ENCODE measurements around the gene CATSPERD.
"Not testable (repeated sequence)": the region's sequence is repeated elsewhere in the genome, so short reads cannot be mapped to it uniquely, and the experiment has no call there.

CATSPERD gene

DNA sequence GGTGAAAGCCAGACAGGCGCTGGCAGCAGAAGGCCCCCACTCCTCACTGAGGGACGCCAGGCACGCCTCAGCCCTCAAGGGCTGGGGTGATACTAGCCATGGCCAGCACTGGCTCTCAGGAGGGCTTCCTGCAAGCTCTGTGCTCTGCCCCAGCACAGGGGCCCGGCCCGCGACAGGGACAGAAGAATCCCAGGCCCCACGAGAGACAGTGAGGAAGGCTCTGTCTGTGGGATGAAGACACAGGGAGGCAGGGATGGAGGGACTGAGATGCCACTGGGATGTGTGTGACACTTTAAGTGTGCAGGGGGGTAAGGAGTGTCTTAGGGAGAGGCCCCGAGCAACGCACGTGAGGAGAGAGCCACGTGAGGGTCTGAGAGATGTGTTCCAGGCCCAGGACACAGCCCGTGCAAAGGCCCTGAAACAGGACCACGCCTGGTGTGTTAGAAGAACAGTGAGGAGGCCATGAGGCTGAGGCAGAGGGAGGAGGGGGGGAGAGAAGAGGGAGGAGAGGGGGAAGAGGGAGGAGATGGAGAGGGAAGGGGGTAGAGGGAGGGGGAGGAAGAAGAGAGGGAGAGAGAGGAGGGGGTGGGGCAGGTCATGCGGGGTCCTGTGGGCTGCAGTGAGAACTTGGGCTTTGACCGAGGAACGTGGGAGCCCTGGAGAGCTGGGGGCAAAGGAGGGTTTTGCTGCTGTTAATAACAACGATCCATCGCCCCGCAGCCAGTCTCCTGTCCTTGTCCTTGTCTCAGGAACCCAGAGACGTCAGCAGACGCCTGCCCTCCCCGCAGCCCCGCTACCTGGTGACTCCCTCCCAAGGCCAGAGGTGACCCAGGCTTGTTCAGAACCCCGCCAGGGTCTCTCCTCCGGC is 23.2 kb upstream of the CATSPERD start:
- no peak for DNase-seq (ENCODE audit: low spot score)

GRCh38 chr19:5697890-5698634 is 22.4 kb upstream of the CATSPERD start:
- DNase-seq (ENCODE audit: low spot score), result no peak

DNA sequence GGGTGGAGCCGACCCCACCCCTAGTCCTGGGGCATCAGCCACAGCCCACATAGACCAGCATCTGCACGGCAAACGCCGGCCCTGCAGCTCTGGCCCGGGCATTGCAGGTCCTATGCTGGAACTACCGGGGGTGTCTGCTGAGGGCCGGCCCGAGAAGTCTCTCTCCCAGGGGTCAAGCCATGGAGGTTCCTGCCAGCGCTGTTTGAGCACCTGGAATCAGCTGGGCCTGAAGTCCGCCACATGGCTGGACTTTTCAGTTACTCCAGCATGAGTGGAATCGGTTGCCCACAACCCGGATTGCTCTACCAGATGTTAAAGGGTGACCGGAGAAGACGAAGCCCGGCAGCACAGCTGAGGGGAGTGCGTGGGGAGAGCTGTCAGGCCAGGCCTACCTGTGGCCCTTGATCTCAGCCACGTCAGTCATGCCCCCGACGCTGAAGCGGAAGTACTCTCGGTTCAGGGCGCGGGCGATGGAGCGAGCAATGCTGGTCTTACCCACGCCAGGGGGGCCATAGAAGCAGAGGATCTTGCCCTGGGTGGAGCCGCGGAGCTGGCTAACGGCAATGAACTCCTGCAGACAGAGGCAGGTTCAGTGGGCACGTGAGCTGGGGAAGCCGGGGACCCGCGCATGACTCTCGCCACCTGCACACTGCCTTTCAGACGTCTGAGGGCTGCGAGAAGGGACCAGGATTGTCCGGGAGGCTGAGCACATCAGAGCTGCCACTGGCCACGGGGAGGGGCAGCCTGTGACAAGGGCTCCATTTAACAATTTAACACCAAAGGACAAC is 21.6 kb upstream of the CATSPERD start:
- peak; percentile 52 for DNase-seq (ENCODE audit: low spot score)

- peak; percentile 44 for DNase-seq (ENCODE audit: low spot score)
Observed at GRCh38 chr19:5700455-5701092, 19.9 kb upstream of the CATSPERD start.

DNA sequence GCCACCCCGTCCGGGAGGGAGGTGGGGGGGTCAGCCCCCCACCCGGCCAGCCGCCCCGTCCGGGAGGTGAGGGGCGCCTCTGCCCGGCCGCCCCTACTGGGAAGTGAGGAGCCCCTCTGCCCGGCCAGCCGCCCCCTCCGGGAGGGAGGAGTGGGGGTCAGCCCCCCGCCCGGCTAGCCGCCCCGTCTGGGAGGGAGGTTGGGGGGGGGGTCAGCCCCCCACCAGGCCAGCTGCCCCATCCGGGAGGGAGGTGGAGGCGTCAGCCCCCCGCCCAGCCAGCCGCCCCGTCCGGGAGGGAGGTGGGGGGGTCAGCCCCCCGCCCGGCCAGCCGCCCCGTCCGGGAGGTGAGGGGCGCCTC is 18.4 kb upstream of the CATSPERD start:
- not testable (repeated sequence) for DNase-seq (ENCODE audit: low spot score)

DNA sequence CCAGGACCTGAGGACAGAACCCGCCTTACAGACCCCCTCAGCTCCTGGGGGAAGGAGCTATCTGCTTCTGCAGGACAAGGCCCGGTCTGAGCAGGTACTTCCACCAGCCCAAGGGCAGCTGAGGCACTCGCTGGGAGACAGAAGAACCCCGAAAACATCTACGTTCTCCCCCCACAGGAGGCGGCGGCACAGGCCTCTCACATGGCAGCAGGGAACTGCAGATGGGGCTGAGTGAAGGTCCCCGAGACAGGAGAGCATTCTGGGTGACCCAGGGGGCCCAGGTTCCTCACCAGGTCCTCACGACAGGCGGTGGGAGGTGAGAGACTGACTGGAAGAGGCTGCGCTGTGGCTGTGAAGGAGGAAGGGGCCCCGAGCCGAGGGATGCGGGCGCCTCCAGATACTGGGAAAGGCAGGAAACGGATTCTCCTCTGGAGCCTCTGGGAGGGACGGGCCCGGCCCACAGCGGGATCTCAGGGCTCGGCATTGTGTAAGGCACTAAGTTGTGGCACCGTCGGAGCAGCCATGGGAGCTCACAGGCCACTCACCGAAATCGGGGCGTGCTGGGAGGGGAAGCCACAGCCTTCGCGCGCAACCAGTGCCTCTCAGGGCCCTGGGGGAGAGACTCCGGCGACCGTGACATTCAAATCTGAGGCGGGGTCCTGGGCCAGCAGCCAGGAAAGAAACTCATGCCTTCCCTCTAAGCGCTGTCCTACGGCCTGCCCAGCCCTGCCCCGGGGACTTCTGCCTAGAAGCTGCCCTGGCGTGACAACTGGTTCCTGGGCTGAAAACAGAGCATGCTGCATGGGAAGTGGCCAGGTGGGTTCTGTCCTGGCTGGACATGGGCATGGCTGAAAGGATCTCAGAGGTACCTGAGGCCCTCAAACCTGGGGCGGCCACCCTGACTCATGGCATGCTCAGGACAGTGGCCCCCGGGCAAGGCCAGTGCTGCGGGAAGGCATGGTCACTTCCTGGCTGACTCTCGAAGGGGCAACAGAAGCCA is 16.3 kb upstream of the CATSPERD start:
- DNase-seq (ENCODE audit: low spot score), result no peak

DNA sequence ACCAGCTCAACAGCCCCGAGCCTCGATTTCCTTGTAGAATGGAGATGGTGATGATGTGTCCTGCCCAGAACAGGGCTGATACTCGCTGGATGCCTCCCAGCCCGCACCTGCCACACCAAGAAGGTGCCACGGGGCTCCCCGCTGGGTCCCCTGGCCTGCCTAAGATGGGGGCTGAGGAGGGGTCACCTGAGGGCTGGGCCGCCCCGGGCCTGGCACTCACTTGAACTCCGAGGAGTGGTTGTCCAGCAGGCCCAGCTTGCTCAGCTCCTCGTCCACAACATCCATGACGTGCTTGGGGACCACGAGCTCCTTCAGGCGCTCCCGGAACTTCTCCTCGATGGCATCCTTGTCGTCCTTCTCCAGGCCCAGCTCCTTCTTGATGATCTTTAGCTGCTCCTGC is 14.9 kb upstream of the CATSPERD start:
- DNase-seq (ENCODE audit: low spot score), result no peak

GRCh38 chr19:5706876-5707573 is 13.4 kb upstream of the CATSPERD start:
- no peak for DNase-seq (ENCODE audit: low spot score)

DNA sequence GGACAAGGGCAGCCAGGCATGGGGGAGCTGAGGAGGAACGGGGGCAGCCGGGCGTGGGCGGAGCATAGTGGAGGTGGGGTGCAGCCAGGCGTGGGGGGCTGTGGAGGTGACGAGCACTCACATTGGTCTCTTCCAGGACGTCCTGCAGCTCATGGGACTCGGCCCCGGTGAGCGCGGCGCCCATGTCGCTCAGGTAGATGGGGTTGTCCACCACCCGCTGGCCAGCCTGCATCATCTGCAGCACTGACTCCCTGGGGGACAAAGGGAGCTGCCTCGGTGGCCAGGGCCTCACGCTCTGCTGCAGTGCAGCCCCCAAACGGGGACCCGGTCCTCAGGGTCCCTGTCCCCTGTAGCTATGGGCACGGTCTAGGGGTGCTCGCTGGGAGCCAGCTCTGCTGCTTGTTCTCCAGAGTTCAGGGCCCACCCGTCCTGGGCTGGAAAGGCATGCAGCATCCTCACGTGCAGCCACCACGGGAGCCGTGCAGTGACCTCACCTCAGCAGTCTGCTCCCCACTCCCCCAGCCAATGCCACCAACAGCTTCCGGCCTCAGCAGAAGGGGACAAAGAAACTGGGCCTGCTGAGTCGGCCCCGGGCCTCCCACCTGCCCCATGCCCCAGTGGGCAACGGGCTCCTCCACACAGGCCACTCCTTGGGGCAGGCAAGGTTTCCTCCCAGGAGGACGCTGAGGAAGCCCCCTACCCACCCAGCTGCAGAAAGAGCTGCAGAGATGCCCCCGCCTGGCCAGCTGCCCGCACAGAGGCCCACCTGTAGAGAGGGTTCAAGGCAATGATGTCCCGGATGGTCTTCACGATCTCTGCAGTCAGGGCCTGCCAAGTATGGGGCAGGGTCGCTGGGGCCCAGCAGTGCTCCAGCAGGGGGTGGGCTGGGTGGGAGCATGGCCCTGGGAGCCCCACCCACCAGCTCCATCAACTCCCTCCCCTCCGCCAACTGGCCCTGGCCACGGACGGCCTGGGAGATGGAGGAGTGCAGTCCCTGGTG is 12.6 kb upstream of the CATSPERD start:
- DNase-seq (ENCODE audit: low spot score), result no peak

DNA sequence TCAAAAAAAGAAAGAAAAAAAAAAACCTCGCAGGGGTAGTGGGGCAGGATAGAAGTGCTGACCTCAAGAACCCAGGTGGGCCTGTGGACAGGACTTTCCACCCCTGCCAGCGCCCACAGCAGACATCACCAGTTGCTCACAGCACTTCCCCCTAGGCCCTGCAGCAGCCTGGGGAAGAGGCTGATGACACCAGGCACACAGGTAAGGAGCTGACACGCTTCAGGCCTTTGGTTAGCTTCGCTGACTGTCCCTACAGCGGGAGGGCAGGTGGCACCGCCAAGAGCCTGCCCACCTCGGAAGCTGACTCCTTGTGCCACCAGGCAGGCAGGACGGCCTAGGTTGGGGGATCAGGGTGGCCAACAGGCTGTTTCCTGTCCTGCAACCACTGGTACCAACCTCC is 9.4 kb upstream of the CATSPERD start:
- DNase-seq (ENCODE audit: low spot score), result no peak

DNA sequence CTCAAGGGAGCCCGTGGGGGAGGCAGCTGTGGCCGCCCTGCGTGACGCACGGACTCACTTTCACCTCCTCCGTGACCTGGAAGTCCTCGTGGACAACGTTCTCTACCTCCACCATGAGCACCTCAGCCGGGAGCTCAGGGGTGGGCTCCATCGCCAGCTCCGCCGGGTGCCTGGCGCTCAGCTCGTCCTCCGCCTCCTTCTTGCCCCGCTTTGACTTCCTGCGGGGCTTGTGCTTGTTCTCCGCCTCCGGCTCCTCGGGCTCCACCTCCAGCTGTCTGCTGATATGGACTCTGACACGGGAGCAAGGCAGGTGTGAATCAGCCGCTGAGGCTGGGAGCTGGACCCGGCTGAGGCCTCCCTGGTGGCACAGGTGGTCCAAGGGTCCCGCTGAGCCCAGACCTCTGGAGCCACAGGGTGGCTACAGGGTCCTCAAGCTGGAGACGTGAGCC is 8.7 kb upstream of the CATSPERD start:
- no peak for DNase-seq (ENCODE audit: low spot score)

GRCh38 chr19:5713228-5713627 is 7.2 kb upstream of the CATSPERD start:
- DNase-seq (ENCODE audit: low spot score), result no peak

DNA sequence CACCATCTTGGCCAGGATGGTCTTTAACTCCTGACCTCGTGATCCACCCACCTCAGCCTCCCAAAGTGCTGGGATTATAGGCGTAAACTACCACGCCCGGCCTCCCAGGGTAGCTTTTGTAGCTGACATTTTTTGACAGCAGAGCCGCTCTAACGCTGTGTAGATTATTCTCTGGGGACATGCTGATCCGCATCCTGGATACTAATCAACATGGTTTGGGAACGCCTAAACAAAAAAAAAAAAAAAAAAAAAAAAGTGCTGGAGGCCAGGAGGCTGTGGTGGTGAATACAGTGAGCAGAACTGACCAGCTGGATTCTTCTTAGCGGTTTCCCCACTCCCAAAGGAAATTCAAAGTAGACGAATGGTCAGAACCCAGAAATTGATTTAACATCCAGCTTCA is 5.6 kb upstream of the CATSPERD start:
- no peak for DNase-seq (ENCODE audit: low spot score)

DNA sequence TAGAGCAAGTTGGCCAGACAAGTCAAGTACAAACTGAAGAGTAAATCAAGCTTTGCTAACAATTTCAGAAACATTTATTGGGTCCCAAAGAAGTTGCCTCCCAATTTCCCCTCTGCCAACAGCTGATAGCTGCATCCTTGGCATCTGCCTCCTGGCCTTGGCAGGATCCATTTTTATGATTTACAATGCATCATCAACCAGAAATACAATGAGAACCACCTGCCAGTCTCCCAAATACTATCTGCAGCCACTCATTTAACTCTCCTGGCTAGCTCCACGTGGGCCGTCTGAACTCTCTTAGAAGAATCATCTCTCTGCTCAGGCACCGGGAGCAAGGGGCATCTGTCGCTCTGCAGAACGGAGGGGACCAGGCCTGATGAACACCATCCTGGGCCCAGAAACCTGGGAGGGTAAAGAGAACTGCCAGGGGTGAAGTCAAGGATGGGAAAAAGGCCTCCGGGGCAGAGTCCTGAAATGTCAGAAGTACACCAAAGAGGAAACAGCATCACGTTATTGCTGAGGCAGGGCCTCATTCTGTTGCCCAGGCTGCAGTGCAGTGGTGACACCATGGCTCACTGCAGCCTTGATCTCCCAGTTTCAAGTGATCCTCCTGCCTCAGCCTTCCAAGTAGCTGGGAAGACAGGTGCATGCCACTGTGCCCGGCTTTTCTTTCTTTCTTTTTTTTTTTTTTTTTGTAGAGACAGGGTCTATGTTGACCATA is 3.1 kb upstream of the CATSPERD start:
- DNase-seq (ENCODE audit: low spot score), result no peak

DNA sequence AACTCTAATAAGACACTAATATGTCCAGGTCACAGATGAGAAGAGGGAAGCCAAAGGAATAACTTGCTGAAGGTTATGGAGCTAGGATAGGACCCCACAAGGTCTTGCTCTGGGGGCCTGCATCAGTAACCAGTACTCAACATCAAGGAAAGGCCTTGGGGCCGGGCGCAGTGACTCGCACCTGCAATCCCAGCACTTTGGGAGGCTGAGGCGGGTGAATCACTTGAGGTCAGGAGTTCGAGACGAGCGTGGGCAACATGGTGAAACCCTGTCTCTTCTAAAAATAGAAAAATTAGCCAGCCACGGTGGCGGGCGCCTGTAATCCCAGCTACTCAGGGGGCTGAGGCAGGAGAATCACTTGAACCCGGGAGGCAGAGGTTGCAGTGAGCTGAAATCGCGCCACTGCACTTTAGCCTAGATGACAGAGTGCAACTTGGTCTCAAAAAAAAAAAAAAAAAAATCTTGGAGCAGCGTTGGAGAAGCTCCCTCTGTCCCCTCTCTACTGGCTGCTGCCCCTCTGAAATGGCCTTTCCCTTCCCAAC is 2.3 kb upstream of the CATSPERD start:
- DNase-seq (ENCODE audit: low spot score), result no peak

- DNase-seq (ENCODE audit: low spot score), result no peak
Observed at GRCh38 chr19:5718579-5719273, 1.7 kb upstream of the CATSPERD start.

DNA sequence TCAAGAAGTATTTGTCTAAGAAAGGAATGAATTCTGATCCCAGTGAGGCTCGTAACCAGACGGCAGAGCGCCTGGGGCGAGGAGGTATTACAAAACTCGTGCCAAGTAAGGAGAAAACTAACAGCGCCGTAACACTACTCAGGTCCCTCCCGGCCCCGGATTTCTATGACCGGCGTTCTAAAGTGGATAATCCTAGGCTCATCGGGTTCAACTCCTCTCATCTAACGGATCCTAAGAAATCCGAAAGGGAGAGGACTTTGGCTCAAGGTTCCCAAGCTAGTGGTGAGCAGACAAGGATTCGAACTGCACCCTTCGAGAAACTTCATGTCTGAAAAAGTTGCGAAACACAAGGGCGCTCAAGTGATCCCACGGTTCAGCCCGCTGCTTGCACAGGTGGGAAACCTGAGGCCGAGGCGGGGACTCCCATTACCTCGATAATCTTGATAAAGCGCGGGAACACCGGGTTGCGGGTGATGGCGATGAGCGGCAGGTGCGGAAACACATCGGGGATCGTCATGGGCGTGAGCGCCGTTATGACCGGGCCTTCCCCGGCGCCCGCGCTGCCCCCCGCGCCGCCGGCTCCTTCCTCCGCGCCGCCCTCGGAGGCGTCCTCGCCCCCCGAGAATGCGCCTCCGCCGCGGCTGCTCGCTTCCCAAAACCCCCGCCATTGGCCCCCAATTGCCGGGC is 1.0 kb upstream of the CATSPERD start:
- no peak for DNase-seq (ENCODE audit: low spot score)
